GM12801 (cell line): Measurements from ENCODE around the gene GNAI3.

Experiments
- TF ChIP-seq, protein P1 (sequence below): IDR thresholded peaks from one replicate; pipeline ENCODE4 v1.5.1; 2011; ENCODE audit warnings: control low read depth; ENCODE audit not compliant: insufficient read length; ENCODE audit errors: extremely low read depth

Gene GNAI3

DNA sequence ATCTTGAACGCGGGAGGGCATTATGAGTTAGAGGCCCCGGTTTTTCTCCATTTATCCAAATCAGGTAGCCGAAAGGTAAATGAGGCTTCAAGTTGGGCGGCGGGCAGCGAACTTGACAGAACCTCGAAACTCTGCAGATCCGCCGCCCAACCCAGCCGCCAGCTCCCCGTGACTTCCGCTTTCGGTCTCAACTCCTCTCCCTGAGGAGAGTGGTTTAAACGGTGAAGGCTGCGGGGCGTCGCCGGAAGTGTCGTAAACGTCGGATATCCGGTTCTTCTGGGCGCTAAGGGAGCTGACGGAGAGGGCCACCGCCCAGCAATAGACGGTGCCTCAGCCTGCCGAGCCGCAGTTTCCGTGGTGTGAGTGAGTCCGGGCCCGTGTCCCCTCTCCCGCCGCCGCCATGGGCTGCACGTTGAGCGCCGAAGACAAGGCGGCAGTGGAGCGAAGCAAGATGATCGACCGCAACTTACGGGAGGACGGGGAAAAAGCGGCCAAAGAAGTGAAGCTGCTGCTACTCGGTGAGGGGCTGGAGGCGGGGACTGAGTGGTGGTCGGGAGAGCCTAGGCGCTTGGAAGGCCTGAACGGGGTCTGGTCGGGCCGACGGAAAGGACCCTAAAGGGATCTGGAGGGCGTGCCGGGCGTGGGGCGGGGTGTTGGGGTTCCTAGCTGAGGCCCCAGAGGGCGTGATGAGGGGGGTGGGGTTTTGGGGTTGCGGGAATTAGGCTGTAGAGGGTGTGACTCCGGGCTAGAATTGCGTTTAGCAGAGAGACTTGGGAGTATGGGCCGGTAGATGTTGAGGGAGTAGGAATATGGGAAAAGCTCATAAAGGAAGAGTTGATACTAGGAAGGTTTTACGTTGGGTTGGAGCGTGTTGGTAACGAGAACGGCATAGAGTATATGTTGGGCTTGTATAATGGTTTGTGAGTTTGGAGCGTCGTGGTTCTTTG lies at the start of gene GNAI3:
TSS of gene GNAI3 (plus strand) at position 295 of the 947 bp plus-strand sequence. CDS start at position 401, 106 bp downstream.
- TF ChIP-seq, protein P1, sequence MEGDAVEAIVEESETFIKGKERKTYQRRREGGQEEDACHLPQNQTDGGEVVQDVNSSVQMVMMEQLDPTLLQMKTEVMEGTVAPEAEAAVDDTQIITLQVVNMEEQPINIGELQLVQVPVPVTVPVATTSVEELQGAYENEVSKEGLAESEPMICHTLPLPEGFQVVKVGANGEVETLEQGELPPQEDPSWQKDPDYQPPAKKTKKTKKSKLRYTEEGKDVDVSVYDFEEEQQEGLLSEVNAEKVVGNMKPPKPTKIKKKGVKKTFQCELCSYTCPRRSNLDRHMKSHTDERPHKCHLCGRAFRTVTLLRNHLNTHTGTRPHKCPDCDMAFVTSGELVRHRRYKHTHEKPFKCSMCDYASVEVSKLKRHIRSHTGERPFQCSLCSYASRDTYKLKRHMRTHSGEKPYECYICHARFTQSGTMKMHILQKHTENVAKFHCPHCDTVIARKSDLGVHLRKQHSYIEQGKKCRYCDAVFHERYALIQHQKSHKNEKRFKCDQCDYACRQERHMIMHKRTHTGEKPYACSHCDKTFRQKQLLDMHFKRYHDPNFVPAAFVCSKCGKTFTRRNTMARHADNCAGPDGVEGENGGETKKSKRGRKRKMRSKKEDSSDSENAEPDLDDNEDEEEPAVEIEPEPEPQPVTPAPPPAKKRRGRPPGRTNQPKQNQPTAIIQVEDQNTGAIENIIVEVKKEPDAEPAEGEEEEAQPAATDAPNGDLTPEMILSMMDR, result no peak

DNA sequence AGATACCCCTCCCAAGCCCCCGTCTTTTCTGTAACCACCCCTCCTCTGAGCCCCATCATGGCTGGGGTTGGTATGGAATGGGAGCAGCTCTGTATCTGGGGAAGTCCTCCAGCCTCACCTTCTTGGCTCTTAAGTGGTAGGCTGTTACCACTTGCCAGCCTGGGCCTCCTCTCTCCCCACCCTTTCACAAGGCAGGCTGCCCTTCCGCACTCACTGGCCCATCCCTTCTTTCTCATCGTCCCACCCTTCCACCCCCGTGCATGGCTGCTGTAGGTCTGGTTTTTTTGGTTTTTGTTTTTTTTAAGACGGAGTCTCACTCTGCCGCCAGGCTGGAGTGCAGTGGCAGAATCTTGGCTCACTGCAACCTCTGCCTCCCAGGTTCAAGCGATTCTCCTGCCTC lies 49.3 kb upstream of the GNAI3 start:
- TF ChIP-seq, protein P1, result no peak

DNA sequence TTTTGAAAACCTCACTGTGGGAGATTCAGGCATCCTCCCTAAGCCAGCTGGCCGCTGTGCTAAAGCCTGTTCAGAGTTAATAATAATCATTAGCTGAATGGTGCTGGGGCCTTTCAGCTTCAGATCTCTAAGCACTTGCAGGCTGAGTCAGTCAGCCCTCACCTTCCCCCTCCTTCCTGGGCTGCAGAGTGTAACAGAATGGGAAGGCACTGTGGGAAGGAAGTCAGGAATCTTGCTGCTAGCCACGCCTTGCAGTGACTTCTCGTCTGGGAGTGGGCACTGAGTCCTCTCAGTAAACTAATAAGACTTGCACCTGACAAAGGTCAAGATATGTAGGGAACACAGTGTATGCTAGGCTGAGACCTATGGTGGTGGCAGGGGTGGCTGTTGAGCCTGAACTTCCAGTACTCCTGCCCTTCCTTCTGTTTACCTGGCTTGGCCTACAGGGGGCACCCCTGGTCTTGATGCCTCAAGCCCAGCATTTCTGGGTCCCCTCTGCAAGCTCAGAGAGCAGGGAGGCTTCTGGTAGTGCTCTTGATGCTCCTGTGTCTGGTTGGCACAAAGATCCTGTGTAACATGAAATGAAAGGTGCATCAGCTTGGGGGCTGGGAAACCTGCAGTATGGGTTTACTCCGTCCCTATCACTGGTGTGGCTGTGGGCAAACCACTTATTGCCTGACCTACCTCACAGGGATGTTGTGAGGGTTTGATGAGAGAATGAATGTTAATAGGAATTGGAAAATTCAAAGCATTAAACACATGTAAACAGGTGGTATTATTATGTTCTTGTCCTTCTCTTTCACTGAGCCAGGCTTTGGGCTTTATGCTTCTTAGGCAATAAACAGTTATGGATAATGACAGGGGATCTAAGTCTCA lies 48.5 kb upstream of the GNAI3 start:
- TF ChIP-seq, protein P1, result no peak

DNA sequence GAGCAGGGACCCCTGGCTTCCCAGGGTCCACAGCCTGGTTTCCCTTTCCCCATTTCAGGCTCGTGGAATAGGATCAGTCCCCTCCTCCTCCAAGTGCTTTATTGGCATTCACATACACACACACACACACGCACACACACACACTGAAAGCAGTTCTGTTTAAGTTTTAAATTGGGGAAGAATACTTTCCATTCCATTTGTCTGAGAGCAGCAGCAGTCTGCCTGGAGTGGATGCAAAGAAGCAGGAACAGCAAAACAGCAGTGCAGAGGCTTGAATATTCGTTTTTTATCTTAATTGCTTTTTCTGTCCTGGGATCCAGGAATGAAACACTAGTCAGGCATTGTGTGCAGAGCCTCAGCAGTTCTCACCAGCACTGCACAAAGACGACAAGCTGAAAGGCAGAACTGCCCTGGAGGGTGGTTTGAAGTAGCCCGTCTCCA lies 47.5 kb upstream of the GNAI3 start:
- TF ChIP-seq, protein P1, result no peak

DNA sequence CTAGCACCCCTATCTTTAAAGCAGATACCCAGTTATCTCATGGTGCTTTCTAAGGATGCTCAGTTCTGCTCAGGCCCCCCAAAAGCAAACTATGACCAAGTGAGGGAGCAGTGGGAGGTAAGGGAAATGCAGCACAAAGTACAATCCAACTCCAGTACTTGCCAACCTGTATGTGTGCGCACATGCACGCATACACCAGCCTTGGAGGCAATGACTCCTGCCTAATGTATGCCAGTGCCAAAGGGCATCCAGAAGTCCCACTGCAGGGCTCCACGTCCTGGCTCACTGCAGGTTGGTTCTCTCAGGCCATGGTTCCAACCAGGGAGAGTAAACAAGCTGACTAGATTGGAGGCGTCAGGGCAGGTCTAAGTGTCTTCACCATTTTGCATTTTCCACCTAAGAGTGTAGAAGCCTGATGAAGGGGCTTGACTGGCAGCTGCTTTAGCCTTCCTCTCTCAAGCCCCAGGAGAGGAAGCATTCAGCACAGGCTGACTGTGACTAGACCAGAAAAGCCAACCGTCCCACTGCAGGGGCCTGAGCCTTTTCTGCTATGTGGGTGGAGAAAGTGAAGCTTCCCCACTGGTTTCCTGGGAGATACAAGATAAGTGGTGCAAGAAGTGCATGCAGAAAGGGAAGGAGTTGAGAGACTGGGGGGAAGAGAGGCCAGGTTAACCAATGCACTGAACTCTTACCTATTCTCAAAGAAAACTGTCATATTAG lies 46.6 kb upstream of the GNAI3 start:
- TF ChIP-seq, protein P1, result no peak

DNA sequence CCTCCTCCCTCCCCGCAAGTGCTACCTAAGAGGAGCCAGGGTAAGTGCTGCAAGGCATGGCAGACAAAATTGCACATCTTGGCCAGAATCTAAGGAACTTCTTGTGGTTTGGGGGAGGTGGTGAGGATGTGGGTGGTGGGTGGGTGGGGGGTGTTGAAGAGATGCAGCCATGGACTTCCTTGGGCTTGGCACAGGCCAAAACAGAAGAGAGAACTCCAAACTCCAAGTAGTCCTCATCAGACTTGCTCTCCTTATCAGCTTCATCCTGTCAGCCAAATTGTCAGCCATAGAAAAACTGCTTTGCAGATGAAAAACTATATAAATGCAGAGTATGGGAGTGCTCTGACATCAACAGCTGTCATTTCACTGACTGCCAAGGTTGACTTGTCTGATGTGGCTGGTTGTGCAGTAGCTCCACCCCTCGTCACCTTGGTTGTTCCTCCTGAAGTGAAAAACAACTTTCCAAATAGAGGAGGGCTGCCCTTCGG lies 46.0 kb upstream of the GNAI3 start:
- TF ChIP-seq, protein P1, result no peak
